ENCODE results near the gene ARL6IP4. TPM values are rescaled to one million over a fixed set of nuclear protein-coding genes. Genes with fewer than 3 reads are reported as not detected.
A peak's percentile ranks its signal among the peaks of the same experiment; 100 is the strongest.

ARL6IP4 gene
- total and polyA plus RNA-seq, 3 experiments from 2014 or later, result 172 to 246 (median 181) TPM

GRCh38 chr12:122943196-122943595 lies 37.3 kb upstream of the ARL6IP4 start:
- peaks cover 0 to 3% (median 0%) of the 10 kb centered on the region in 3 donors for H3K36me3 Mint-ChIP-seq
- H3K4me3 Mint-ChIP-seq, result peak overlapping the region in 1 of 7 donors; percentile 28
- H3K9me3 Mint-ChIP-seq, result no peaks in the 10 kb centered on the region
- Histone ChIP-seq H3K4me1 (ENCODE audit: insufficient read depth, low read length) (peaks cover 6% of the 10 kb centered on the region), H3K36me3 (ENCODE audit: insufficient read depth, low read length) (no peaks in the 10 kb centered on the region), H3K27me3 (ENCODE audit: insufficient read depth, low read length, poor library complexity, severe bottlenecking) (no peaks in the 10 kb centered on the region), H3K9me3 (ENCODE audit: low read length) (no peaks in the 10 kb centered on the region), H3K27ac (ENCODE audit: low read depth, low read length) (no peak overlapping the region), H3K4me3 (ENCODE audit: low read length) (no peak overlapping the region)
- DNase-seq, result no peak
- POLR2A ChIA-PET, result no interaction called here
- H3K27ac Mint-ChIP-seq, result peak overlapping the region in 1 of 8 donors; percentile 42
- CTCF ChIA-PET, result interaction anchor here (1.9 kb wide), 1 partner anchor 9 kb away, joined by 5 read pairs; no protein-coding TSS in a partner anchor
- H3K4me1 Mint-ChIP-seq, result peaks cover 22 to 27% (median 25%) of the 10 kb centered on the region in 3 donors
- H3K27me3 Mint-ChIP-seq, result no peaks in the 10 kb centered on the region

DNA sequence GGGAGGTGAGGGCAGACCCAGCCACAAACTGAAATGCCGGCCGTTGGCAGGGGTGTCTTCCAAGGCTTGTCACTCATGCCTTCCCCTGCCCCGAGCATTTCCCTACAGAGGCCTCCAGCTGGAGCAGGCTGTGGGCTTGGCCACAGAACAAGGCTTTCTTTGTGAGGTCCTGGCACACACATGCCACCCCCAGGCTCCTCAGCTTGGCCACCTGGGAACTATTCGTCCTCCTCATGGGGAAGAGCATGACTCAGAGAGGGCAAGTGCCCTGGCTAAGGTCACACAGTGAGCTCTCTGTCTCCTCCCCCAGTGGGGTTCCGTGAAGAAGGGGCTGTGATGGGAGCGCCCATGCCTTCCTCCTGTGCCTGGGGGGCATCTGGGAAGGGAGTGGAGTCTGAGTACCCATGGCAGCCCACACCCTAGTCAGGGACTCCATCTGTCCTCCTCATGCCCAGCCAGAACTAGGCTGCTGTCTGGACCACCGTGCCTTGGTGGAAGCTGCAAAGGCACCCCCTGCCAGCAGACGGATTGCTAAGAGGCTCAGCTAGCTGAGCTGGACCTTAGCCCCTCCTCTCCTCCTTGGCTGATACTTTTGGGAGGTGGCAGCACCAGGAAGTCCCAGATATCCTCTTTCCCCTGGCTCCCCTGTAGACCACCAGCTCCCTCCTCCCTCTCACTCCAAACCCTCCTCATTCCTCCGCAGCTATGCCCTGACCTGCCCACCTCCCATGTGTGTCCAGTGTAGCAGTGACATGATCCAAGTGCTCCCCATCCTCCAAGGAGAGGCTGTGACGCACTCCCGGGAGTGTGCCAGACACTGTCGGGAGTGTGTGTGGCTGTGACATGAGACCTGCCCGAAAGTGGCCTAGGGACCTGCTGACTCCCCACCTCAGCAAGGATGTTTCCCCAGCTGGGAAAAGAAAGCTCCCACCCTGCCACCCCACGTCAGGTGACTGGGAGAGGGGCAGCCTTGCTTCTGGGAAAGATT lies 35.6 kb upstream of the ARL6IP4 start:
- Histone ChIP-seq H3K4me1 (ENCODE audit: insufficient read depth, low read length) (peaks cover 6% of the 10 kb centered on the region), H3K27me3 (ENCODE audit: insufficient read depth, low read length, poor library complexity, severe bottlenecking) (no peaks in the 10 kb centered on the region), H3K9me3 (ENCODE audit: low read length) (no peaks in the 10 kb centered on the region), H3K36me3 (ENCODE audit: insufficient read depth, low read length) (no peaks in the 10 kb centered on the region), H3K27ac (ENCODE audit: low read depth, low read length) (no peak overlapping the region), H3K4me3 (ENCODE audit: low read length) (no peak overlapping the region)
- ChIA-PET CTCF (interaction anchor here (0.5 to 13.5 kb wide), 3 partner anchors 73 to 139 kb away, joined by 4 to 162 read pairs (median 4); no protein-coding TSS in a partner anchor), POLR2A (interaction anchor here (1.3 kb wide), 1 partner anchor 109 kb away, joined by 4 read pairs; the partner anchor contains the start of gene HIP1R)
- DNase-seq, result no peak
- H3K4me3 Mint-ChIP-seq, result no peak overlapping the region
- no peaks in the 10 kb centered on the region for H3K9me3 Mint-ChIP-seq
- H3K36me3 Mint-ChIP-seq, result peaks cover 0 to 2% (median 0%) of the 10 kb centered on the region in 3 donors
- H3K27ac Mint-ChIP-seq, result peak overlapping the region in 1 of 8 donors; percentile 66
- no peaks in the 10 kb centered on the region for H3K27me3 Mint-ChIP-seq
- H3K4me1 Mint-ChIP-seq, result peaks cover 22 to 27% (median 25%) of the 10 kb centered on the region in 3 donors

- Mint-ChIP-seq H3K27ac (peak overlapping the region in 6 of 8 donors; percentile 15 to 75 (median 59)), H3K27me3 (no peaks in the 10 kb centered on the region), H3K36me3 (peaks cover 0 to 2% (median 0%) of the 10 kb centered on the region in 3 donors), H3K4me1 (peaks cover 22 to 27% (median 25%) of the 10 kb centered on the region in 3 donors), H3K4me3 (peak overlapping the region in 1 of 7 donors; percentile 52), H3K9me3 (no peaks in the 10 kb centered on the region)
- Histone ChIP-seq H3K4me1 (ENCODE audit: insufficient read depth, low read length) (peaks cover 6% of the 10 kb centered on the region), H3K27ac (ENCODE audit: low read depth, low read length) (peak overlapping the region; percentile 39), H3K9me3 (ENCODE audit: low read length) (no peaks in the 10 kb centered on the region), H3K27me3 (ENCODE audit: insufficient read depth, low read length, poor library complexity, severe bottlenecking) (no peaks in the 10 kb centered on the region), H3K4me3 (ENCODE audit: low read length) (no peak overlapping the region), H3K36me3 (ENCODE audit: insufficient read depth, low read length) (no peaks in the 10 kb centered on the region)
- DNase-seq, result peak in 4 of 5 donors; percentile 31 to 78 (median 40)
- POLR2A ChIA-PET, result interaction anchor here (1.1 kb wide), 1 partner anchor 75 kb away, joined by 3 read pairs; no protein-coding TSS in a partner anchor
- CTCF ChIA-PET, result interaction anchor here (1.0 to 13.5 kb wide), 5 partner anchors 47 to 152 kb away, joined by 5 to 162 read pairs (median 8); no protein-coding TSS in a partner anchor
These were observed 33.7 kb upstream of the ARL6IP4 start for GRCh38 chr12:122946690-122947341.

DNA sequence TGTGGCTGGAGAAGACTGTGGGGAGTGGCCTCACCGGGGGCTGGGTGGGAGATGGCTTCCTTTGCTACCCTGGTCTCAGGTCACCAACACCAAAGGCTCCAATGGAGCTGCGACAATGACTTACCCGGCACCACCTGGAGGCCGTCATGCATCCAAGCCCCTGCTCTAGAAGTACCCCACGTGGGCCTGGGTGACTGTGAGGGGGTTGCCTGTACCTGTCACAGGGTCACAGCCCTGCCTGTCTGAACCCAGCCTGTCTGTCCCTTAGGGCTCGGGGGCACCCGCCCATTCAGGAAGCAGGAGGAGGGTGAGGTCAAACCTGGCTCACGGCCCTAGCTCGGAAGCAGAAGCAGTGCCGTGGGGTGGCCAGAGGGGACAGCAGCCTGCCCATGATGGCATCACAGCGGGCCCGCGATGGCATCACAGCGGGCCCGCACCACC lies 33.1 kb upstream of the ARL6IP4 start:
- peaks cover 0 to 2% (median 0%) of the 10 kb centered on the region in 3 donors for H3K36me3 Mint-ChIP-seq
- peak overlapping the region in 1 of 7 donors; percentile 52 for H3K4me3 Mint-ChIP-seq
- peak overlapping the region in 4 of 8 donors; percentile 15 to 86 (median 60) for H3K27ac Mint-ChIP-seq
- Histone ChIP-seq H3K27me3 (ENCODE audit: insufficient read depth, low read length, poor library complexity, severe bottlenecking) (no peaks in the 10 kb centered on the region), H3K4me1 (ENCODE audit: insufficient read depth, low read length) (peaks cover 6% of the 10 kb centered on the region), H3K4me3 (ENCODE audit: low read length) (no peak overlapping the region), H3K27ac (ENCODE audit: low read depth, low read length) (peak overlapping the region; percentile 39), H3K9me3 (ENCODE audit: low read length) (no peaks in the 10 kb centered on the region), H3K36me3 (ENCODE audit: insufficient read depth, low read length) (no peaks in the 10 kb centered on the region)
- H3K4me1 Mint-ChIP-seq, result peaks cover 25 to 29% (median 26%) of the 10 kb centered on the region in 3 donors
- ChIA-PET CTCF (interaction anchor here (0.6 to 13.5 kb wide), 5 partner anchors 16 to 153 kb away, joined by 3 to 162 read pairs (median 8); no protein-coding TSS in a partner anchor), POLR2A (interaction anchor here (1.1 kb wide), 1 partner anchor 75 kb away, joined by 3 read pairs; no protein-coding TSS in a partner anchor)
- DNase-seq, result no peak
- H3K9me3 Mint-ChIP-seq, result no peaks in the 10 kb centered on the region
- no peaks in the 10 kb centered on the region for H3K27me3 Mint-ChIP-seq

DNA sequence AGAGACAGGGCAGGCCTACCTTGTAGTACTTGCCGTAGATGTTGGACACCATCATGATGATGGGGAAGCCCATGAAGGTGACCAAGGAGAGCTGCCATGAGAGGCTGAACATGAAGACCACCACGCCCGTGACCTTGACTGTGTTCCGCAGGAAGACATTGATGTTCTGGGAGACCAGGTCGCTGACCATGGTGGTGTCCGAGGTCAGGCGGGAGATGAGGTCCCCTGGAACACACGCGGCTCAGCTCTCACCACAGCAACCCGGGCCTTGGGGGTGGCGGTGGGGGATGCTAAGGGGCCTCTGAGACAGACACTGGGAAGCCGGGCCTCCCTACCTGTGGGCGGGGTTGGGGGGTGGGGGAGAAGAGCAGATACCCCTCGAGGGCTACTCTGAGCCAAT lies 31.9 kb upstream of the ARL6IP4 start:
- H3K4me1 Mint-ChIP-seq, result peaks cover 16 to 19% (median 18%) of the 10 kb centered on the region in 3 donors
- H3K9me3 ChIP-seq (ENCODE audit: low read length), result no peaks in the 10 kb centered on the region
- peaks cover 6% of the 10 kb centered on the region for H3K4me1 ChIP-seq (ENCODE audit: insufficient read depth, low read length)
- no peaks in the 10 kb centered on the region for H3K27me3 ChIP-seq (ENCODE audit: insufficient read depth, low read length, poor library complexity, severe bottlenecking)
- H3K27ac Mint-ChIP-seq, result peak overlapping the region in 2 of 8 donors; percentile 24 to 47
- CTCF ChIA-PET, result interaction anchor here (7.7 to 13.5 kb wide), 2 partner anchors 89 to 154 kb away, joined by 45 to 162 read pairs; no protein-coding TSS in a partner anchor
- H3K4me3 Mint-ChIP-seq, result no peak overlapping the region
- H3K36me3 ChIP-seq (ENCODE audit: insufficient read depth, low read length), result no peaks in the 10 kb centered on the region
- DNase-seq, result no peak
- H3K36me3 Mint-ChIP-seq, result peaks cover 0 to 2% (median 0%) of the 10 kb centered on the region in 3 donors
- no peaks in the 10 kb centered on the region for H3K9me3 Mint-ChIP-seq
- POLR2A ChIA-PET, result interaction anchor here (0.6 kb wide), 1 partner anchor 59 kb away, joined by 4 read pairs; no protein-coding TSS in a partner anchor
- H3K4me3 ChIP-seq (ENCODE audit: low read length), result no peak overlapping the region
- no peaks in the 10 kb centered on the region for H3K27me3 Mint-ChIP-seq
- no peak overlapping the region for H3K27ac ChIP-seq (ENCODE audit: low read depth, low read length)

DNA sequence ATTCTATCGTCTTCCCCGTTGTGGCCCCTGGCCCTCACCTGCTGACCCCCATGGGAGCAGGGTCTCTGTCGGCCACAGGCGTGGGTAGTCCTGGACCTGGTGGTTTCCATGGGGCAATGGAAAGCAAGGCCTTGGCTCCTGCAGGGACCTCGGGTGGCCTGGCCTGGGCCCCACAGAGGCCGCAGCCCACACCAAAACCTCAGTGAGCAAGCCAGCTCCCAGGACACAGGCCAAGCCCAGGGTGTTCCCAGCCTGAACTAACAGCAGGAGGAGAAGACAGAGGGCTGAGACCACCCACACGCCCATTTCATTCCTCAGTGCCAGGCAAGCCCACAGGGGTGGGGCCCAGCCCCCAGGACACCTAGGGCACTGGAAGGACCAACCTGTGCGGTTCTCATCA lies 31.1 kb upstream of the ARL6IP4 start:
- ChIA-PET POLR2A (no interaction called here), CTCF (interaction anchor here (1.2 to 13.5 kb wide), 4 partner anchors 77 to 289 kb away, joined by 3 to 162 read pairs (median 24); no protein-coding TSS in a partner anchor)
- Histone ChIP-seq H3K4me1 (ENCODE audit: insufficient read depth, low read length) (peaks cover 6% of the 10 kb centered on the region), H3K9me3 (ENCODE audit: low read length) (no peaks in the 10 kb centered on the region), H3K36me3 (ENCODE audit: insufficient read depth, low read length) (no peaks in the 10 kb centered on the region), H3K4me3 (ENCODE audit: low read length) (no peak overlapping the region), H3K27ac (ENCODE audit: low read depth, low read length) (no peak overlapping the region), H3K27me3 (ENCODE audit: insufficient read depth, low read length, poor library complexity, severe bottlenecking) (no peaks in the 10 kb centered on the region)
- Mint-ChIP-seq H3K27ac (peak overlapping the region in 1 of 8 donors; percentile 56), H3K4me1 (peaks cover 16 to 18% (median 18%) of the 10 kb centered on the region in 3 donors), H3K36me3 (peaks cover 0 to 2% (median 0%) of the 10 kb centered on the region in 3 donors), H3K4me3 (no peak overlapping the region), H3K9me3 (no peaks in the 10 kb centered on the region), H3K27me3 (no peaks in the 10 kb centered on the region)
- DNase-seq, result no peak

GRCh38 chr12:122949816-122950675 lies 30.4 kb upstream of the ARL6IP4 start:
- Mint-ChIP-seq H3K27ac (no peak overlapping the region), H3K36me3 (peaks cover 0 to 2% (median 0%) of the 10 kb centered on the region in 3 donors), H3K4me3 (no peak overlapping the region), H3K9me3 (no peaks in the 10 kb centered on the region), H3K4me1 (peaks cover 16 to 18% (median 18%) of the 10 kb centered on the region in 3 donors), H3K27me3 (no peaks in the 10 kb centered on the region)
- POLR2A ChIA-PET, result no interaction called here
- H3K27ac ChIP-seq (ENCODE audit: low read depth, low read length), result no peak overlapping the region
- no peaks in the 10 kb centered on the region for H3K9me3 ChIP-seq (ENCODE audit: low read length)
- no peak for DNase-seq
- H3K27me3 ChIP-seq (ENCODE audit: insufficient read depth, low read length, poor library complexity, severe bottlenecking), result no peaks in the 10 kb centered on the region
- no peak overlapping the region for H3K4me3 ChIP-seq (ENCODE audit: low read length)
- H3K36me3 ChIP-seq (ENCODE audit: insufficient read depth, low read length), result no peaks in the 10 kb centered on the region
- peaks cover 6% of the 10 kb centered on the region for H3K4me1 ChIP-seq (ENCODE audit: insufficient read depth, low read length)
- CTCF ChIA-PET, result interaction anchor here (1.2 to 13.5 kb wide), 4 partner anchors 78 to 289 kb away, joined by 3 to 162 read pairs (median 24); no protein-coding TSS in a partner anchor

Measured in CD8-positive, alpha-beta memory T cell (primary cell).